Neutrophil (primary cell): ENCODE measurements around the gene SERPINB8.
A peak's percentile ranks its signal among the peaks of the same experiment; 100 is the strongest.

ENCODE experiments used
- H3K27ac ChIP-seq: fragments of 200-600 bp; sonication (generic); 2 replicates; pipeline ENCODE4 v1.5.1; 2016; ENCODE audit warnings: mild to moderate bottlenecking, moderate library complexity
- H3K27me3 ChIP-seq: fragments of 200-600 bp; sonication (generic); 2 replicates; pipeline ENCODE4 v1.6.0; 2016; ENCODE audit warnings: mild to moderate bottlenecking
- H3K36me3 ChIP-seq: fragments of 200-600 bp; sonication (generic); 2 replicates; pipeline ENCODE4 v1.5.1; 2017
- H3K4me1 ChIP-seq, 2 experiments: fragments of 200-600 bp in 1 of 2; sonication (generic) in 1 of 2; 1 replicate in 1 of 2; 2 replicates in 1 of 2; pipeline versions ENCODE4 v1.5.1 to v1.6.1; 2013 to 2016; ENCODE audit warnings: low read depth in 1 of 2, low read length in 1 of 2, mild to moderate bottlenecking in 1 of 2, moderate library complexity in 1 of 2; ENCODE audit not compliant: control insufficient read depth in 1 of 2, insufficient read depth in 1 of 2
- H3K4me3 ChIP-seq, 2 experiments: fragments of 200-600 bp in 1 of 2; sonication (generic) in 1 of 2; 1 replicate in 1 of 2; 2 replicates in 1 of 2; pipeline ENCODE4 v1.5.1; 2013 to 2016; ENCODE audit warnings: low read depth in 1 of 2, low read length in 1 of 2, mild to moderate bottlenecking in 1 of 2, moderate library complexity in 1 of 2
- H3K9me3 ChIP-seq: fragments of 200-600 bp; sonication (generic); 2 replicates; pipeline ENCODE4 v1.5.1; 2016
- TF ChIP-seq, protein P1 (sequence below): fragments of 200-600 bp; sonication (generic); IDR thresholded peaks from 2 replicates; pipeline ENCODE4 v1.5.1; 2016; ENCODE audit warnings: antibody characterized with exemption

The SERPINB8 gene

DNA sequence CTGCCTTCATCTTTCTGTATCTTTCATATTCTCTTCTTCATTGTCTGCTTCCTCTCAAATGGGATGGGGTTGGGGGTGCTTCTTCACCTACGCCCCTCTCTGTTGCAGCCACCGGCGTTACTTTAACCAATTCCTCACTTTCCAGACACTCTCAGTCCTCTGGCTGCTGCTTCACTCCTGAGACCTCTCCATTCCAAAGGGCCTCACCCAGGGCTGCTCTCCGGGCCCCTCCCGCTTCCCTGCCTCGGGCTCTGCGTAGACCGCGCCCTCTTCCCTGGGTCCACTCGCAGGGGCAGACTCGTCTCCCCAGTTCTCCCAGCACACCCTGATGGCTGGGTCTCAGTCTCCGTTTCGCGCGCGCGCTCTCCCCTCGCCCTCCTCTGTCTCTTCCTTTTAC is 926 bp downstream of the SERPINB8 start:
- peaks cover 34 to 38% of the 10 kb centered on the region in 2 experiments for H3K4me1 ChIP-seq

DNA sequence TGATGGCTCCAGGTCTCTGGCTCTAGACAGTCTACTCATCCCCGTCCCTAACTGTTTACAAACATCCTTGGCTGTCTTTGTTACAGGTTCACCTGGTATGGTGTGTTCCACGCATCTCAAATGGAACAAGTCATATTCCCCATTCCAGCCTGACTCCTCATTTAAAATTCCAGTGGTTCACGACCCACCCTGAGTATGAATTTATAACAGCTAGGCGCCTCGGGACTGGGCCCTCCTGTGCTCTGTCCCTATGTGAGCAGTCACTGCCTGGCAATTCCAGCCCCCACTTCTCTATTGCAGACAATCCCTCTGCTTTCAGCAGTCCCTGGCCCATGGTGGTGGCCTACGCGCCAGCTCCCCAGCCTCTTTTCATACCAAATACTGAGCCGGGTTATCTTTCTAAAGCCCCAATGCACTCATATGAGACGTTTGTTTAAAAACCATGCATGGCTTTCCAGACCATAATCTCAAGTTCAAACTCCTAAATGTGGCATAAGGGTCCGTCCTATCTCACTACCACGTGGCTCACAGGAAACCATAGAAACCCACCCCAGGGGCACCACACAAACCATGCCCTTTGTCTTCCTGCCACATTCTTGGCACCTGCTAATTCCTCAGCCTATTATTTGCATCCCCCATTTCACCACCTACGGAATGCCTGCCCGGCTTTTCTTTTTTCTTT is 1.6 kb downstream of the SERPINB8 start:
- peak overlapping the region; percentile 69 to 87 for H3K4me3 ChIP-seq
- H3K4me1 ChIP-seq, result peaks cover 40 to 44% of the 10 kb centered on the region in 2 experiments
- H3K27ac ChIP-seq, result no peak overlapping the region

More for the DNA sequence above, 926 bp downstream of the SERPINB8 start:
- H3K27me3 ChIP-seq, result no peaks in the 10 kb centered on the region
- H3K36me3 ChIP-seq, result no peaks in the 10 kb centered on the region
- peak overlapping the region; percentile 87 for H3K27ac ChIP-seq
- TF ChIP-seq, protein P1, sequence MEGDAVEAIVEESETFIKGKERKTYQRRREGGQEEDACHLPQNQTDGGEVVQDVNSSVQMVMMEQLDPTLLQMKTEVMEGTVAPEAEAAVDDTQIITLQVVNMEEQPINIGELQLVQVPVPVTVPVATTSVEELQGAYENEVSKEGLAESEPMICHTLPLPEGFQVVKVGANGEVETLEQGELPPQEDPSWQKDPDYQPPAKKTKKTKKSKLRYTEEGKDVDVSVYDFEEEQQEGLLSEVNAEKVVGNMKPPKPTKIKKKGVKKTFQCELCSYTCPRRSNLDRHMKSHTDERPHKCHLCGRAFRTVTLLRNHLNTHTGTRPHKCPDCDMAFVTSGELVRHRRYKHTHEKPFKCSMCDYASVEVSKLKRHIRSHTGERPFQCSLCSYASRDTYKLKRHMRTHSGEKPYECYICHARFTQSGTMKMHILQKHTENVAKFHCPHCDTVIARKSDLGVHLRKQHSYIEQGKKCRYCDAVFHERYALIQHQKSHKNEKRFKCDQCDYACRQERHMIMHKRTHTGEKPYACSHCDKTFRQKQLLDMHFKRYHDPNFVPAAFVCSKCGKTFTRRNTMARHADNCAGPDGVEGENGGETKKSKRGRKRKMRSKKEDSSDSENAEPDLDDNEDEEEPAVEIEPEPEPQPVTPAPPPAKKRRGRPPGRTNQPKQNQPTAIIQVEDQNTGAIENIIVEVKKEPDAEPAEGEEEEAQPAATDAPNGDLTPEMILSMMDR, result no peak
- no peaks in the 10 kb centered on the region for H3K9me3 ChIP-seq
- peak overlapping the region; percentile 69 to 87 for H3K4me3 ChIP-seq

DNA sequence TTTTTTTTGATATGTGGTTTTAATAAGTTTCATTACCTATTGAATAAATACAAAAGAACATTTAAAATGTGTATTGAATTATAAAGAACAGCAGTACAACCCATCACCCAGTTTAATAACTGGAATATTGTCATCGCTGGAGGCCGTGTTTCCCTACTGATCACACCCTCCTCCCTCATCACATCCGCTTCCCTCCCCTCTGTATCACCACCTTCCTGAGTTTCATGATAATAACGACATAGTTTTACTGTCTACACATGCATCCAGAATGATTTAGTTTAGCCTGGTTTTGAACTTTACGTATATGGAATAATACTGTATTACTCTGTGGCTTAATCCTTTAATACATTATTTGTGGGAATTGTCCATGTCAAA is 2.1 kb downstream of the SERPINB8 start:
- no peaks in the 10 kb centered on the region for H3K27me3 ChIP-seq
- H3K4me1 ChIP-seq, result peaks cover 40 to 44% of the 10 kb centered on the region in 2 experiments
- no peak overlapping the region for H3K27ac ChIP-seq
- H3K9me3 ChIP-seq, result no peaks in the 10 kb centered on the region
- H3K36me3 ChIP-seq, result no peaks in the 10 kb centered on the region
- TF ChIP-seq, protein P1, result no peak
- H3K4me3 ChIP-seq, result no peak overlapping the region

More for the DNA sequence above, 1.6 kb downstream of the SERPINB8 start:
- H3K9me3 ChIP-seq, result no peaks in the 10 kb centered on the region
- H3K27me3 ChIP-seq, result no peaks in the 10 kb centered on the region
- H3K36me3 ChIP-seq, result no peaks in the 10 kb centered on the region
- TF ChIP-seq, protein P1, result no peak

DNA sequence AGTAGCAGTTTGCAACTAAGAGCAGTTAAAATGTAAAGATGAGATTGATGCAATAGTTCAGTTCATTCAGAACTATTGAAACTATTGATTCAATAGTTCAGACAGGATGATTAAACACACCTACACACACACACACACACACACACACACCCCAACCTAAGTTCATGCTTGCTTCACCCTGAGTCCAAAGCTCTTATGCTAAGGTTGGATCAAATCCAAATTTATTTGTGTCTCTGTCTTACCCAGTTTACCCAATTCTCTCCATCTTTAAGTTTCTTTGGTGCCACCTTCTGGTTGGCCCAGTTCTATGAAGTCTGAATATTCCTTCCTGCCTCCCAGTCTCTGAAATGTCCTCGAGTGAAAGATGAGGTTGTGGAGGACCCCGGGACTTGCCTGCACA is 5.1 kb downstream of the SERPINB8 start:
- Histone ChIP-seq H3K27ac (peak overlapping the region; percentile 73), H3K9me3 (no peaks in the 10 kb centered on the region), H3K36me3 (no peaks in the 10 kb centered on the region), H3K4me1 (peaks cover 44 to 46% of the 10 kb centered on the region in 2 experiments), H3K27me3 (no peaks in the 10 kb centered on the region), H3K4me3 (no peak overlapping the region)
- TF ChIP-seq, protein P1, result no peak

DNA sequence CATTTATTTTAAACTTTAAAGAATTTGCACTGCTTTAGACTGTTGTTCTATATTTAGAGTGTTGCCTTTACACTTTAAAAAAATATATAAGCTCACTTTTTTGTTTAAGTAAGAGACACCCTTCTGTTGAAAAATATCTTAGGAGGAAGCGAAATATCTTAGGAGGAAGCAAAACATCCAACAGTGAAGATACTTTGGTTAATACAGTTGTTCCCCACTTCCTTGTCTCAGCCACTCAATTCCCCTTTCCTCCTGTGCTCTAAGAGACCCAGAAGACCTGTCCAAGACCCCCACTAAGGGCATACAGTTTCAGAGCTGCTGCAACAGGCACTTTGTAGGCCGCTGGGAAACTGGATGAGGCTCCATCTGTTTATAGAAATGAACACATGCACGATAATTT is 5.7 kb downstream of the SERPINB8 start:
- Histone ChIP-seq H3K9me3 (no peaks in the 10 kb centered on the region), H3K36me3 (no peaks in the 10 kb centered on the region), H3K4me3 (no peak overlapping the region), H3K4me1 (peaks cover 47 to 52% of the 10 kb centered on the region in 2 experiments), H3K27ac (peak overlapping the region; percentile 73), H3K27me3 (no peaks in the 10 kb centered on the region)
- TF ChIP-seq, protein P1, result no peak
